Inferior parietal cortex (tissue), 1 donor: ENCODE measurements around the gene ERBB4.
A peak's percentile ranks its signal among the peaks of the same experiment; 100 is the strongest.
"Not testable (repeated sequence)": the region's sequence is repeated elsewhere in the genome, so short reads cannot be mapped to it uniquely, and the experiment has no call there.

ENCODE experiments used
- DNase-seq: peaks from one replicate; pipeline ENCODE4 v3.0.0-alpha.2; 2016; ENCODE audit errors: extremely low spot score

Gene ERBB4

GRCh38 chr2:212528106-212528856 lies 10.3 kb downstream of the ERBB4 start:
- no peak for DNase-seq

- DNase-seq: no peak
These were observed 12.5 kb downstream of the ERBB4 start for GRCh38 chr2:212526059-212526458.

- DNase-seq: no peak
These were observed 14.8 kb downstream of the ERBB4 start for GRCh38 chr2:212523756-212524155.

- no peak for DNase-seq
These were observed 18.3 kb downstream of the ERBB4 start for GRCh38 chr2:212520340-212520739.

GRCh38 chr2:212517693-212518092 lies 20.9 kb downstream of the ERBB4 start:
- no peak for DNase-seq

- DNase-seq: no peak
These were observed 33.0 kb downstream of the ERBB4 start for GRCh38 chr2:212505586-212505985.

GRCh38 chr2:212495046-212495445 lies 43.6 kb downstream of the ERBB4 start:
- DNase-seq: no peak

GRCh38 chr2:212494418-212495020 lies 44.1 kb downstream of the ERBB4 start:
- DNase-seq: no peak

GRCh38 chr2:212489719-212490346 lies 48.8 kb downstream of the ERBB4 start:
- DNase-seq: no peak

- DNase-seq: no peak
These were observed 50.0 kb downstream of the ERBB4 start for GRCh38 chr2:212488611-212489010.

GRCh38 chr2:212484563-212485080 lies 54.0 kb downstream of the ERBB4 start:
- DNase-seq: no peak

GRCh38 chr2:212480447-212480846 lies 58.2 kb downstream of the ERBB4 start:
- DNase-seq: no peak

- no peak for DNase-seq
These were observed 61.0 kb downstream of the ERBB4 start for GRCh38 chr2:212477571-212477970.

- DNase-seq: no peak
These were observed 65.4 kb downstream of the ERBB4 start for GRCh38 chr2:212473211-212473610.

- DNase-seq: not testable (repeated sequence)
These were observed 71.1 kb downstream of the ERBB4 start for GRCh38 chr2:212467551-212467950.

GRCh38 chr2:212465456-212465855 lies 73.1 kb downstream of the ERBB4 start:
- DNase-seq: no peak

GRCh38 chr2:212461708-212462107 lies 76.9 kb downstream of the ERBB4 start:
- not testable (repeated sequence) for DNase-seq

- no peak for DNase-seq
These were observed 84.5 kb downstream of the ERBB4 start for GRCh38 chr2:212454149-212454548.

- no peak for DNase-seq
These were observed 86.8 kb downstream of the ERBB4 start for GRCh38 chr2:212451786-212452231.

GRCh38 chr2:212448698-212449097 lies 89.9 kb downstream of the ERBB4 start:
- peak; percentile 13 for DNase-seq

- no peak for DNase-seq
These were observed 96.8 kb downstream of the ERBB4 start for GRCh38 chr2:212441821-212442220.

- DNase-seq: no peak
These were observed 97.5 kb downstream of the ERBB4 start for GRCh38 chr2:212441141-212441540.
